ENCODE data around the gene INSR.

The INSR gene

GRCh38 chr19:7294558-7295212 is 471 bp upstream of the INSR start:
- peak; percentile 12 for DNase-seq

DNA sequence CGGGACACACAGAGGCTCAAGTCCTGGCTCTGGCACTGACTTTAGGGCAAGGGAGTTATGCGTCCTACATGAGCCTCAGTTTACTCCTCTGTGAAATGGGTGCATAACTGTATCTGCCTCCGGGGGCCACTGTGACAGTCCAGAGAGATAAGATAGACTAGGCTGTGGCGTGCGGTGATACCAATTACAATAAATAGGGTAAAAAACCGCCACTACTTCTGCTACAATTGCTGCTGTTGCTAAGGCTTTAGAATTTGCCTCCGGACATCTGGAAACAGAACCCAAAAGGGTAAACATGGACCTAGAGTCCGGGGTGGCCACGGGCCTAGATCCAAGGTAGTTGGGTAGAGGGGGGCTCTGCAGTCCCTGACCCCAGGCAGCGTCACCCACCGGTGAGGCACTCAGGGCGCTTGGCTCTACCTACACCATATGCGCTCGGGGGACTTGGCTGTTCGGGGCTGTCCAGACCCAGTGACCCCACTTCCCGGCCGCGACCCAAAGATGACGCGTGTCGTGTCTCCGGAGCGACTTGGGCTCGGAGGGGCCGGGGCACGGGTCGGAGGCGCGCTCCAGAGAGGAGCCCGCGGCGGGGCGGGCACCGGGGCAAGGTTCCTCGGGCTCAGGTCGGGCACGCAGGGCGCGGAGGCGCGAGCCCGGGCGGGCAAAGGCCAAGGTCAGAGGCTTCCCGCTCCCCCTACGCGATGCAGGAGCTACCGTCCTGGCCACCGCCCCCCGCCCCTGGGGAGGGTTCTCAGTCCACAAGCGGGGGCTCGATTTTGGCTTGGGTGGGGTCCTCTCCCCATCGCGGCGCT is 1.1 kb downstream of the INSR start:
- no peak for DNase-seq

DNA sequence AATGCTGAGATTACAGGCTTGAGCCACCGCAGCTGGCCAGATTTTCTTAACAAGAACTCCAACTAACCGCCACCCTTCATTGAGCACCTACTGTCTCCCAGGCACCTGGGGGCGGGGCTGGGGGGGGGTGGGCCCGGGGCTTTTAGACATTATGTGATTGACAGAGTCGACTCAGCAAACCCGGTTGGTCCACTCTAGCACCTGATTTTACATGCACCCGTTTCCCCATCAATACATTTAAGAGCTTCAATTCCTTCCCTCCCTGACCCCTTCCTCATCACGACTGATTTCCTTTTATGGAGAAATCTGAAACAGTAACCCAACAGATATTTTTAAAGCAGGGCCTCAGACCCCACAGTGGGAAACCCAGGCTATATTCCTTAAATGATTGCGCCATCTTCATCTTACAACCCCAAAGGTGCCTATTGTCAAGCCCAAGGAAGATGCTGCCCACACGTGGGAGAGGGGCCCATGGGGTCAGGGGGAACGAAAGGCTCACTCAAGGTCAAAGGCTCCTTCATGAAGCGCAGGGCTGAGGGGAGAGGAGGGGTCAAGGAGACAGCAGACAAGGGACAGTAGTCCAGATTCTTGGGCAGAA is 1.8 kb downstream of the INSR start:
- no peak for DNase-seq

GRCh38 chr19:7288977-7289376 is 5.2 kb downstream of the INSR start:
- no peak for DNase-seq

DNA sequence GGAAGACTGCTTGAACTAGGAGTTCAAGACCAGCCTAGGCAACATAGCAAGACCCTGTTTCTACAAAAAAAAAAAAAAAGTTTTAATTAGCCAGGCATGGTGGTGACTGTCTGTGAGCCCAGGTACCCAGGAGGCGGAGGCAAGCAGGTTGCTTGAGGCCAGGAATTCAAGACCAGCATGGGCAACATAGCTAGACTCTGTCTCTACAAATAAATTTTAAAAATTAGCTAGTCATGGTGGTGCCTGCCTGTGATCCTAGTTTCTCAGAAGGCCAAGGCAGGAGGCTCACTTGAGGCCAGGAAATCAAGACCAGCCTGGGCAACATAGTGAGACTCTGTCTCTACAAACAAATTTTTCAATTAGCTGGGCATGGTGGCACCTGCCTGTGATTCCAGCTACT is 6.1 kb downstream of the INSR start:
- no peak for DNase-seq

- no peak for DNase-seq
Observed at GRCh38 chr19:7287722-7288121, 6.5 kb downstream of the INSR start.

DNA sequence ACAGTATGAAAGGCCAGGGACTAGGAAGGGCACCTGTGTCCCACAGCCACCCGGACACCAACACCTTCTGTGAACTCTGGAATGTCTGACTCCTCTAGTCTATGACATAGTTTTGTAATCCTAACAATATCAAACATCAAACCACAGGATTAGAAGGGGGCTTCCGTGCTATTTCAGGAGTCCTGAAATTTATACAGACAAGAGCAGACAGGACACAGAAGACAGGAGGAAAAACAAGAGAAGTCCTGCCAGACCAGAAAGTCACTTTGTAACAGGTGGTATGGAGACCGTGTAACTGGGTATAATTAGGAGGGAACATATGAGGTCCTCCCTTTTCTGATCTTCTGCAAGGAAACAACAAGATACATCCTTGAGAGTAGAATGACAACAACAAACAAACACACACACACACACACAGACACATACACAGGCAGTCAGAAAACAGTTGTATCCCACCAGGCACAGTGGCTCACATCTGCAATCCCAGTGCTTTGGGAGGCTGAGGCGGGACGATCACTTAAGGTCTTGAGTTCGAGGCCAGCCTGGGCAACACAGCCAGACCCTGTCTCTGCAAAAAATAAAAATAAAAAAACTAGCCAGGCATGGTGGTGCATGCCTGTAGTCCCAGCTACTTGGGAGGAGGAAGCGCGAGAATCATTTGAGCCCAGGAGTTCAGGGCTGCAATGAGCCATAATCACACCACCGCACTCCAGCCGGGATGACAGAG is 13.1 kb downstream of the INSR start:
- no peak for DNase-seq

- no peak for DNase-seq
Observed at GRCh38 chr19:7272856-7273578, 21.2 kb downstream of the INSR start.

GRCh38 chr19:7268705-7269098 is 25.5 kb downstream of the INSR start:
- no peak for DNase-seq

- no peak for DNase-seq
Observed at GRCh38 chr19:7267792-7268704, 26.2 kb downstream of the INSR start.

GRCh38 chr19:7266832-7267231 is 27.4 kb downstream of the INSR start:
- no peak for DNase-seq

GRCh38 chr19:7265963-7266362 is 28.3 kb downstream of the INSR start:
- DNase-seq = no peak

- no peak for DNase-seq
Observed at GRCh38 chr19:7264858-7265257, 29.4 kb downstream of the INSR start.

GRCh38 chr19:7263521-7263920 is 30.7 kb downstream of the INSR start:
- DNase-seq = no peak

DNA sequence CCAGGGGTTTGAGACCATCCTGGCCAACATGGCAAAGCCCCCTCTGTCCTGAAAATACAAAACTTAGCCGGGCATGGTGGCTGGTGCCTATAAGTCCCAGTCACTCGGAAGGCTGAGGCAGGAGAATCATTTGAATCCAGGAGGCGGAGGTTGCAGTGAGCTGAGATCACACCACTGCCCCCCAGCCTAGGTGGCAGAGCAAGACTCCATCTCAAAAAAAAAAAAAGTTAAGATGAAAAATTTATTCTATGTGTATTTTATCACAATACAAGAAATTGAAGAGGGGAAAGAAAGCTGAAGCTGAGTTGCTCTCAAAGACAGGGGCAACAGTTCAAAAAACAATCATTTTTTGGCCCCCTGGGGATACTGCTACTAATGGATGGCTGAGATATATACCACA is 31.1 kb downstream of the INSR start:
- no peak for DNase-seq

GRCh38 chr19:7262470-7262869 is 31.7 kb downstream of the INSR start:
- DNase-seq = no peak

- no peak for DNase-seq
Observed at GRCh38 chr19:7260161-7260560, 34.1 kb downstream of the INSR start.

GRCh38 chr19:7258840-7259395 is 35.3 kb downstream of the INSR start:
- DNase-seq = no peak

- DNase-seq = no peak
Observed at GRCh38 chr19:7258041-7258839, 36.0 kb downstream of the INSR start.

All from SHP77 treated with DMSO at 0.1 percent for 48 hours (cell line).